ENCODE measurements around the gene PIGS.
A peak's percentile ranks its signal among the peaks of the same experiment; 100 is the strongest.
"Not testable (repeated sequence)": the region's sequence is repeated elsewhere in the genome, so short reads cannot be mapped to it uniquely, and the experiment has no call there.

The PIGS gene
- 51.4 to 59.2 reads per million in 2 donors for total RNA-seq

DNA sequence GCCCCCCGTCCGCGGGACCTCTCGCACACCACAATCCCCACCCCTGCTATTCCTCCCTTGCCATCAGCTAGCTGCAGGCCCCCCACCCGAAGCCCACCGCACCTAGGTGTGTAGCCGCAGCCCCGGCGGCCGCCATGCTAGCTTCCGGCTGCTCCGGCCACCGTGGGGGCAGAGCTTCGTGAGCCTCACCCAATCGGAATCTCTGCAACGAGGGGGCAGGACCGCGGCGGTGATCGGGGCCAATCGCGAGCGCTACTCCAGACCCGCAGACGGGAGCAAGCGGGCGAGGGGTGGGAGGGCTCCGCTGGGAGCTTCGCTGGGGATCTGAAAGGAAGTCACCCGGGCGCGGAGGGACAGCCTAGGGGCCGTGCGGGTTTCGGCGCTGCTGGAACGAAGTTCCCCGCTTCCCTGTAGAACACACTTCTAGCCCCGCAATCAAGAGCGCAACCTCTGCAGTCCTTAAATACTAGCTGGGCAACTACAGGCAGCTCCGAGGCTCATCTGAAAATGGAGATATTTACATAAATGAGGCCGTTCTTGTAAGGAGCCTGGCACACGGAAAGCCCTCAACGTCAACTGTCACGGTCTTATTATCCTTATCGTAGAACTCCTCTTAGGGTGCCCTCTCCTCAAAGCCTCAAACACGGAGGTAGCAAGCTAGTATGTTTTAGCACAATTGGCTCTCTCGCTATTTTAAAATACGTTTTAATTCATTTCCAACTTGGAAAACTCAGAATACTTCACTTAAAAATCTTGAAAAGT lies at the start of gene PIGS:
Gene PIGS, minus strand, starts transcription at position 164 of the 762 bp plus-strand sequence. Its CDS starts 28 bp downstream, at position 136.
- peak; percentile 88 for DNase-seq

GRCh38 chr17:28620010-28620409 lies 48.7 kb upstream of the PIGS start:
- DNase-seq = no peak

DNA sequence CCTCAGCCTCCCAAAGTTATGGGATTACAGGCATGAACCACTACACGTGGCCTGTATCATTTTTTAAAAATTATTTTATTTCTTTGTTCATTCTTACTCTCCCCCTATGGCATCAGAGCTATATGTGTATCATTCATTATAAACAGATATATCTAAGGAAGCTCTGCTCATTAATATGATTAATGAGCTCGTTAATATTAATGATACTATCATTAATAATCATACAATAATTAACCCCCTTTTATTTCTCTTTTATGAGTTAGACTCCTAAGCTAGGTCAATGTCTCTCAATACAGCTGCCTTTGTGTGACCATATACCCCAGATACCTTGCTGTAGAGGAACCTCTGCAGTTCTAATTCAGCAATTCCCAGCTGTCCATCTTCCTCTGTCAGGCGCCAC lies 47.1 kb upstream of the PIGS start:
- no peak for DNase-seq

DNA sequence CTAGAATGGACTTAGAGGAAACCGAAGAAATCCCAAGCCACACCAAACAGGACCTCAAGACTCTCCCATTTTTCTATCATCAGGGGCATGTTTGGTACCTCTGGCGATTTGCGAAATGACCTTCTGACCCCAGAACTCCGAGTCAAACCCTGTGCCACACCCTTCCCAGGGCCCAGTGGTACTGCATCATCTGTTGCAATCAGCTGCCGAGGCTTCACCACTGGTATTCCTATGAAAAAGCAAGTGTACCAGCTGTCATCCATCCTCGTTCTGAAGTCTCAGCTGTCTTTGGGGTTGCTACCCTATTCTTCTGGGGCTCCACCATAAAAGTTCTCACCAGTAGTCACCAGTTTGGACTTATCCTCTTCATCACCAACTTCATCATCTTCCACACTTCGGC lies 45.0 kb upstream of the PIGS start:
- DNase-seq = no peak

- no peak for DNase-seq
Measured at GRCh38 chr17:28615260-28615940, 44.1 kb upstream of the PIGS start.

DNA sequence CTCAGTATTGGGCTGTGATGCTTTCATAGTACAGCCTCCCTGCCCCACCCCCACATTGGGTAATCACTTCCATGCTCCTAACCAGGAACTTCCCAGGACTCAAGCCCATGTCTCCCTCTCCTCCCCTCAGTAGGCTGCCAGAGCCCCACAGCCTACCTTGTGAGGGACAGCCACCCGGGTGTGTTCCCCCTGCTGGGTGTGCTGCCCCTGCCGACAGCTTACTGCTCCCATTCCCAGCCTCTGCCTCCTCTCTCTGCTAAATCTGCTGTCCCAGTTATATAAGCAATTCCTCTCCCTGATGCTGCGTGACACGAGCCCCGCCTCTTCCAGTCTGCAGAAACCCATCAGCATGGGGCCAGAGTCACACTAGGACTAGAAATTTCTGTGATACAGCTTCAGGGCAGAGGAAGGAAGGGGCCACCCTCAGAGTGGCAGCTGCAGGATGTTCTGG lies 42.6 kb upstream of the PIGS start, which contains the start of gene RSKR:
Gene RSKR, minus strand, starts transcription at position 255 of the 451 bp plus-strand sequence. Its CDS starts 24 bp downstream, at position 231.
- DNase-seq = no peak

DNA sequence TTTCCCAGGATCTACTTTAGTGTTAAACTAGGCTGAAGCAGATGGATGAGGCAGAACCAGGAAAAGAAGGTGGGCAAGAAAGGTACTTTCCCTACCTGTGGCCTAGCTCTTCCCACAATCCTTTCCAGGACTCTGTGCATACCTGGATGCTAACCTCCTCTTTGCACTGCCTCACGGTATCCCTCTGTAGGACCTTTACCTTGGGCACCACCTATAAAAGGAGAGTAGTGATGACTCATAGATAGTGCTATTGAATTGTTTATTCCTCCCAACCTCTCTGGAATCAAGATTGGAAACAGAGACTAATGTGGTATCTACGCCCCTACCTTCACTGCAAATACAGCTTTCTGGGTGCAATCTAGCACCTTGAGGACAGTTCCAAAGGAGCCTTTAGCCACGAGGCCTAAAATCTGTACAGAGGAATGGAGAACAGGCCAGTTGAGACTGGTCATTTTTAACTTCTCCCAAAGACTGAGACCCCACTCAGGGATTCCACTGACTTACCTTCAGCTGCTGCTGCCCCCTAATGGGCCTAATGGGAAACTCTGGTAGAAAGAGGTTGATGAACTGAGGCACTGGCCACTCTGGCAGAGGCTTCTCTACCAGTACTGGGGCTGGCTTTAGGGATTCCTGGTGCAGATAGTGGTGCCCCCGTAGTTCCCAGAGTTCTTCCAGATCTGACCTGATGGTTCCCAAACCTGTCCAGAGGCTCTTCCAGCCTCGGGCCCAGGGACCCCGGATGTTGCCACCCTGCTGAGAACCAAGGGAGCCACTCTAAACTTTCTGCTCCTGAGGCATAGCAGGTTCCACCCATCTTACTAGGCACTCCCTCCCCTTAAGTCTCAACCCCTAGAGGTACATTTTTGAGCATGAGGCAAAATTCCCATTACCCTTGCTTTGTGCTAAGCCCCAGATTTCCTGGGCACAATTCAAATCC lies 41.9 kb upstream of the PIGS start:
- DNase-seq = no peak

DNA sequence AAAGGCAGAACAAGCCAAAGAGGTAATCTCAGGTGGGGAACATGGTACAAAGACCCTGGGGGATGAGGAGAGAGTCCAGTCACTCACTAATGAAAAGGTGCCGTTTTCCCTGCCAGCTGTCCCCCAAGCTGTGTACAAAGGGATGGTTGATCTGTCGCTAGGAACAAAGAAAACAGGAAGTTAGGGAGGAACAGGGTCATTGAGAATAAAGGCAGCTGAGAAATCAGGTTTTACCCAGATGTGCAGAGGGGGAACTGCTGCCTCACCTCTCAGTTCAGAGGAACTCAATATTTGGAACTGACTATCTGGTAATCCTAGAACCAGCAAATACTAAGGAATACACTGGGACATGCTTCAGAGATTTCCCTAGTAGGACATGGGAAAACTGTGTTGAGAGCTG lies 41.2 kb upstream of the PIGS start:
- DNase-seq = no peak

DNA sequence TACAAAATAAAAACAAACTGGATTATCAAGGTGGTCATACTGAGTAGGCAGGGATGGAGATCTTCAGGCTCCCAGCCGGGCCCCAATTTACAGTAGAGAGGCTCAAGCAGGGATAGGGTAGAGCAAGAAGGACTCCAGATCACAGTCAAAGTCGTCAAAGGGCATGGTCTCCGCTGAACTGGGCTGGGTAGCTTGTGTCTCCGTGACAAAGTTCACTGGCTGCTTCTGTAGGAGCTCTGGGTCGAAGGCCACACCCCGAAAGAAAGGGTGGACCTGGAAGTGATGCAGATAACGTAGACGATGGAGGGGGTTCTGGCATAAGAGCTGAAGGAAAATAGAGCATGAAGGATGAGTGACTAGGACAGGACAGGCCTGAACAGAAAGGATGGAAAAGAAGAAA lies 39.1 kb upstream of the PIGS start:
- DNase-seq = no peak

GRCh38 chr17:28604031-28604430 lies 32.7 kb upstream of the PIGS start:
- DNase-seq = not testable (repeated sequence)

DNA sequence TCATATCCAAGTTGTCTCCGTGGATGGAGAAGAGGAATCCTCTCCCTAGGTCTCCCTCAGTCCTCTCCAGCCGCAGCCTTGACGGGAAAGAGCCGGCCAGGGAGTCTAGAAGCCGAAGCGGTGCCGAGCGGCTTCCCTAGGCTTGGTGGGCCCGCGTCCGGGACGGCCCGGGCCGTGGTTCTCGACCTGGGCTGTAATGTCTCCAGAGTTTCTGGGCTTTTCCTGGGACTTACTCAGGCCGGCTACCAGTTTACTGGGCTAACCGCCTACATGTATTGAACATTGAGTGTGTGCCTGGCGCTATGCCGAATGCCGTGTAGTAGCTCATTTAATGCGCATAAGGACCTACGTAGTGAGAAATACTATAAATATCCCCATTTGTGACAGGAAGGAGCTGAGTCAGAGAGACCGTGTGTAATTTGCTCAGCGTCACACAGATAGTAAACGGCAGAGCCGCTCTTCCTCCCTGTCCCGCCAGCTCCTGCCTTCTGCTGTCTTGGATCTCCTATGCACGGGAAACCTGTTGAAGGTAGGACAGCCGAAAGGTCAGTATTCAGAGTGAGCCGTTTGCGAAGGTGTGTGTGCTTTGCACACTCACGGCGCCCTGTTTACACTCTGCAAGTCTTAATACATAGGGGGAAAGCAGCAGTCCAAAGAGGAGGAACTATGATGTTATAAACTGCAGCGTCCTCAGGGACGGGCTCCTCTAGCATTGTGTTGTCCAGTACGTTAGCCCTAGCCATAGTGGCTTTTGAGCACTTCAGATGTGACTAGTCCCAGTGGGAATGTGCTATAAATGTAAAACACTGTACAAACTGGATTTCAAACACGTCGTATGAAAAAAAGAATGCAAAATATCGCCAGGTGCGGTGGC lies 28.2 kb upstream of the PIGS start:
- DNase-seq = no peak

DNA sequence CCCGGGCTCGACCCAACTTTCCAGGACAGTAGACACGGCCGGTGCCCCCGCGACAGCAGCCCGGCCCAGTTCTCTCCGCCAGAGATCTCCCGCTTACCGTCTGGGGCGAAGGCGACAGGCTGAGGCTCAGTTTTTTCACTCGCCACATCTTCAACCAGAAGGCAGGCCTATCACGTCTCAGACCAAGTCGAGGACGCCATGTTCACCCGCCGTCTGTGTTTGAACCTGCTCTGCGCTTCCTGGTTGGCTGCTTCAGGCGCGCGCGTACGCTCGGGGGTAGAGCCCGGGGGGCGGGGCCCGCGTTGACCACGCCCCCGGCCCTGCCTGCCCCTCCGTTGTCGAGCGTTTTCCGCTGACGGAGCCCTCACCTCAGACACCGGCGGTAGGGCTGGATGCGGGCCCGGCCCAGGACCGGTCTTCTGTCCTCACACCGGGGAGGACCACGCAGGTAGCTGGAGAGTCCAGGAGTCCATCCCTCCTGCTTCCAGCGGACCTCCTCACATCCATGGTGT lies 27.5 kb upstream of the PIGS start, which contains the start of gene SPAG5:
Gene SPAG5, minus strand, starts transcription at position 227 of the 512 bp plus-strand sequence. Its CDS starts 79 bp downstream, at position 148.
- peak; percentile 89 for DNase-seq

DNA sequence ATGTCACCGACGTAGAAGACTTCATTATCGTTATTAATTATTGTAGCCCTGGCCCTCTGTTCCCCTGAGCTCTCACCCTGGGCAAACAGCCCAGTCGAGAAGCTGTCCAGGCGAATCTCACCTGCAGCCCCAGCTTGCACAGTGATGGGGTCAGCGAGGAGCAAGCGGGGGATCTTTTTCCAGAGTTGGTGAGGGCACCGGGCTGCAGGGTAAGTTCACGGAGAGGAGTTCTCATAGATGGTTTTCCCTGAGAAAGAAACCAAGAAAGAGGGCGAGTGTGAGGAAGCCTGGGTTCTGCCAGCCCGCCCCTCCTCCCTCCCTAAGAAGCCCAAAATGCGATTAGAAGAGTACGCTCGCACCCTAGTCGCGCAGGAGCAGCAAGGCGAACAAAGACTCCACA lies 27.1 kb upstream of the PIGS start:
- DNase-seq = no peak

GRCh38 chr17:28597606-28598383 lies 26.5 kb upstream of the PIGS start:
- DNase-seq = no peak

GRCh38 chr17:28592260-28592659 lies 20.9 kb upstream of the PIGS start:
- DNase-seq = no peak

- DNase-seq = no peak
Measured at GRCh38 chr17:28585851-28586250, 14.5 kb upstream of the PIGS start.

DNA sequence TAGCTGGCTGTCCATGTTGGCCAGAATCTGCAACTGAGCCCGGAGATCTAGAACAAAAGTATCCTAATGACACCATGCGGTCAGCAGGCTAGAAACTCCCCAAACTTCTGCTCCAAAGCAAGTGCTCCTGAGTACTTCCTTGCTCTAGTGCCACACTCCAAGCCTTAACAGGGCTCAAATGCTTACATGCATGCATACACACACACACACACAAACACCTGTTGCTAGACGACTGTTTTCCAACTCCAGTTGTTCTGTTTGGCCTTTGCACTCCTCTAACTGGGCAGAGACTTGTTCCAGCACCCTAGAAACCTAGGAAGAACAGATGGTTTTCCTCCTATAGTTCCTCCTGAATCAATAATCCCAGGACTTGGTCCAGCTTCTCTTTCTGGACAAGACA lies 13.1 kb upstream of the PIGS start:
- no peak for DNase-seq

GRCh38 chr17:28582513-28582912 lies 11.2 kb upstream of the PIGS start:
- no peak for DNase-seq

DNA sequence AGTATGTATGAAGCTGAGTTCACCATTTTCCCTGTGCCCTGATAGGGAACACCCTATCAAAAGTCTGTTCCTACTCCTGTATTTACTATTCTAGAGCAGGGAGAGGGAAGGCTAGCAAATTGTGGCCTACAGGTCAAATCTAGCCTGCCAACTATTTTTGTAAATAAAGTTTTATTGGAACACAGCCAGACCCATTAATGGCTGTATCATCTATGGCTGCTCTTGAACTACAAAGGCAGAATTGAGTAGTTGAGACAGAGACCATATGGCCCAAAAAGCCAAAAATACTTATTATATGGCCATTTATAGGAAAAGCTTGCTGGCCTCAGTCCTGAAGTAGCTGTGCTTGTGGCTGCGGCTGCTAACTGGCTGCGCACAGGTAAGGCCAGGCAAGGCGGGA lies 9.6 kb upstream of the PIGS start:
- no peak for DNase-seq

GRCh38 chr17:28579526-28579925 lies 8.2 kb upstream of the PIGS start:
- no peak for DNase-seq

Measured in activated gamma-delta T cell (primary cell).